Fibroblast of lung (primary cell): Measurements from ENCODE around the gene DCLRE1C. TPM values are rescaled to one million over a fixed set of nuclear protein-coding genes. Genes with fewer than 3 reads are reported as not detected.

Experiments used
- DNase-seq, 2 donors: peaks; one replicate each; pipeline versions ENCODE4 v3.0.0 to v3.0.0-alpha.2; 2010; ENCODE audit warnings: low read depth in 2 of 2
- H2AFZ ChIP-seq: 2 replicates; pipeline ENCODE4 v1.5.1; 2012; ENCODE audit warnings: low read length, control low read depth, inconsistent platforms
- H3K27ac ChIP-seq: 2 replicates; pipeline ENCODE4 v1.5.1; 2011; ENCODE audit warnings: low read length, control low read depth; ENCODE audit not compliant: insufficient read depth
- H3K27me3 ChIP-seq: 2 replicates; pipeline ENCODE4 v1.5.1; 2011; ENCODE audit warnings: mild to moderate bottlenecking, low read length; ENCODE audit not compliant: control insufficient read depth, insufficient read depth
- H3K36me3 ChIP-seq: 2 replicates; pipeline ENCODE4 v1.5.1; 2011; ENCODE audit warnings: low read length; ENCODE audit not compliant: control insufficient read depth, insufficient read depth
- H3K4me1 ChIP-seq: 2 replicates; pipeline ENCODE4 v1.5.1; 2011; ENCODE audit warnings: low read length; ENCODE audit not compliant: control insufficient read depth, insufficient read depth; ENCODE audit errors: extremely low read depth
- H3K4me2 ChIP-seq: 2 replicates; pipeline ENCODE4 v1.5.1; 2011; ENCODE audit warnings: low read length, control low read depth; ENCODE audit not compliant: insufficient read depth; ENCODE audit errors: extremely low read depth
- H3K4me3 ChIP-seq, 4 experiments: fragments of 200-600 bp in 1 of 4; sonication (generic) in 1 of 4; replicated peaks in 1 of 4; 2 replicates each; pipeline ENCODE4 v1.5.1; 2011 to 2016; ENCODE audit warnings: low read length in 4 of 4, low read depth in 3 of 4, mild to moderate bottlenecking in 3 of 4, control low read depth in 2 of 4, inconsistent platforms in 1 of 4, mixed read lengths in 1 of 4; ENCODE audit not compliant: insufficient read depth in 1 of 4; ENCODE audit errors: control extremely low read depth in 1 of 4
- H3K79me2 ChIP-seq: 2 replicates; pipeline ENCODE4 v1.5.1; 2012; ENCODE audit warnings: mild to moderate bottlenecking, low read length, inconsistent platforms; ENCODE audit not compliant: control insufficient read depth, insufficient read depth
- H3K9ac ChIP-seq: 2 replicates; pipeline ENCODE4 v1.5.1; 2011; ENCODE audit warnings: mild to moderate bottlenecking, low read length, control low read depth; ENCODE audit not compliant: insufficient read depth
- H3K9me3 ChIP-seq: 2 replicates; pipeline ENCODE4 v1.5.1; 2012; ENCODE audit warnings: low read depth, low read length; ENCODE audit not compliant: control insufficient read depth, insufficient read depth
- H4K20me1 ChIP-seq: 2 replicates; pipeline ENCODE4 v1.5.1; 2011; ENCODE audit warnings: low read length; ENCODE audit not compliant: control insufficient read depth, insufficient read depth; ENCODE audit errors: extremely low read depth
- EZH2 ChIP-seq: IDR thresholded peaks from 2 replicates; pipeline ENCODE4 v1.5.1; 2012; ENCODE audit warnings: low read length, control low read depth, mild to moderate bottlenecking; ENCODE audit errors: missing control alignments
- polyA plus RNA-seq, 2 donors: library from polyadenylated mRNA; depleted of rRNA in 1 of 2; stranded (reverse) in 1 of 2; unstranded in 1 of 2; fragments of >200 nt; gene quantifications; 2 replicates each; pipeline ENCODE4 v1.2.1, GENCODE V29; 2011 to 2012; ENCODE audit warnings: missing spikeins in 1 of 2
- total RNA-seq: library from RNA; depleted of rRNA; stranded (reverse); fragments of >200 nt; gene quantifications from 2 replicates; pipeline ENCODE4 v1.2.1, GENCODE V29; 2014
- TF ChIP-seq, protein P1 (sequence below), 2 donors: IDR thresholded peaks in 1 of 2; conservative IDR thresholded peaks in 1 of 2; 1 replicate in 1 of 2; 2 replicates in 1 of 2; pipeline ENCODE4 v1.5.1; 2011 to 2012; ENCODE audit warnings: low read length in 2 of 2, control low read depth in 1 of 2, inconsistent platforms in 1 of 2, low read depth in 1 of 2, mild to moderate bottlenecking in 1 of 2

The DCLRE1C gene
- total and polyA plus RNA-seq, 2 donors (not counting 1 experiment from before 2014, with no cell fraction given) = 8.9 to 13.4 TPM

DNA sequence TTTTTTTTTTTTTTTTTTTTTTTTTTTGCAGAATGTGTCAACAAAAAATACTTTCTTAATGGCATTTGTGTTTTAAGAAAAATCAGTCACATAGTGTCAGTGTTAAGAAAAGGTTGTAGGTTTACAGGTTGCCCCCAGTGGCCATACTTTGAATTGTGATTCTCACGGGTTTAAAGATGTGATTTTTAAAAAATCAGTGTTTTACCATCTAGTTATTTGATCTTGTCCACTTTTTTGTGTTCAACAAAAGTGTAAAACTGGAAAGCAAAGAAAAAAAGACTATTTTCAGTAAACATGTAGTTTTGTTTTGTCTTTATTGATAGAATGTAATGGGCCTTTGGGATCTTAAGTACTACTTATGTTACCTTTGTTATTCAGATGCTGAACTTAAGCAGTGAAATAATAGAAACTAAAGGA lies 49.6 kb downstream of the DCLRE1C start:
- H3K4me3 ChIP-seq = no peak overlapping the region
- no peaks in the 10 kb centered on the region for H4K20me1 ChIP-seq
- no peaks in the 10 kb centered on the region for H3K4me1 ChIP-seq
- no peaks in the 10 kb centered on the region for H3K27me3 ChIP-seq
- H3K9ac ChIP-seq = no peak overlapping the region
- H3K36me3 ChIP-seq = peaks cover 8% of the 10 kb centered on the region
- H3K27ac ChIP-seq = no peak overlapping the region
- H3K79me2 ChIP-seq = no peaks in the 10 kb centered on the region
- H3K4me2 ChIP-seq = no peak overlapping the region
- H2AFZ ChIP-seq = no peak overlapping the region
- peak; percentile 25 to 42 for DNase-seq
- no peaks in the 10 kb centered on the region for H3K9me3 ChIP-seq
- TF ChIP-seq EZH2 = no peak
- TF ChIP-seq, protein P1, sequence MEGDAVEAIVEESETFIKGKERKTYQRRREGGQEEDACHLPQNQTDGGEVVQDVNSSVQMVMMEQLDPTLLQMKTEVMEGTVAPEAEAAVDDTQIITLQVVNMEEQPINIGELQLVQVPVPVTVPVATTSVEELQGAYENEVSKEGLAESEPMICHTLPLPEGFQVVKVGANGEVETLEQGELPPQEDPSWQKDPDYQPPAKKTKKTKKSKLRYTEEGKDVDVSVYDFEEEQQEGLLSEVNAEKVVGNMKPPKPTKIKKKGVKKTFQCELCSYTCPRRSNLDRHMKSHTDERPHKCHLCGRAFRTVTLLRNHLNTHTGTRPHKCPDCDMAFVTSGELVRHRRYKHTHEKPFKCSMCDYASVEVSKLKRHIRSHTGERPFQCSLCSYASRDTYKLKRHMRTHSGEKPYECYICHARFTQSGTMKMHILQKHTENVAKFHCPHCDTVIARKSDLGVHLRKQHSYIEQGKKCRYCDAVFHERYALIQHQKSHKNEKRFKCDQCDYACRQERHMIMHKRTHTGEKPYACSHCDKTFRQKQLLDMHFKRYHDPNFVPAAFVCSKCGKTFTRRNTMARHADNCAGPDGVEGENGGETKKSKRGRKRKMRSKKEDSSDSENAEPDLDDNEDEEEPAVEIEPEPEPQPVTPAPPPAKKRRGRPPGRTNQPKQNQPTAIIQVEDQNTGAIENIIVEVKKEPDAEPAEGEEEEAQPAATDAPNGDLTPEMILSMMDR (conservative IDR thresholded peaks at IDR 0.05 in 1 of 2, IDR thresholded peaks at IDR 0.05 in 1 of 2; ENCODE audit: low read depth in 1 of 2, low read length in 2 of 2) = peak; percentile 23 to 62

DNA sequence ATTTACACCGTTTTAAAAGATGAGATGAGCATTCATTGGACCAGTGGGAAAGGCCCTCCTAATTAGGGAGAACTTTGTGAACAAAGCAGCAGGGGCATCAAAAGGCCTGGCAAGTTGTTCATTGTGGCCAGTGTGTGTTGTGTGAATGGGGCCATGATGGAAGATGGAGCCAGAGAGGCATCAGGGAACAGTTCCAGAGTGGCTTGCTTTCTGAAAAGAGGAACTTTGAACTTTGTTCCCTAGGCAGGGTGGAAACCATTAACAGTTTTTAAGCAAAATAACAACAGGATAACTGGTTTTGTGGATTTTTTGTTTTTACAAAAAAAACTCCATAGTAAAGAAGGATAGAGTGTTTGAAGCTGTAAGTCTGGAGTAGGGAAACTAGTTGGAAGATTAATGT lies 62.7 kb downstream of the DCLRE1C start:
- TF ChIP-seq EZH2 = no peak
- TF ChIP-seq, protein P1 (conservative IDR thresholded peaks at IDR 0.05 in 1 of 2, IDR thresholded peaks at IDR 0.05 in 1 of 2; ENCODE audit: low read depth in 1 of 2, low read length in 2 of 2) = no peak
- H3K9me3 ChIP-seq = no peaks in the 10 kb centered on the region
- H2AFZ ChIP-seq = no peak overlapping the region
- H3K4me2 ChIP-seq = no peak overlapping the region
- no peak overlapping the region for H3K27ac ChIP-seq
- H3K4me3 ChIP-seq = no peak overlapping the region
- no peak overlapping the region for H3K9ac ChIP-seq
- H3K4me1 ChIP-seq = no peaks in the 10 kb centered on the region
- H4K20me1 ChIP-seq = no peaks in the 10 kb centered on the region
- DNase-seq = no peak
- no peaks in the 10 kb centered on the region for H3K27me3 ChIP-seq
- H3K36me3 ChIP-seq = no peaks in the 10 kb centered on the region
- peaks cover 36% of the 10 kb centered on the region for H3K79me2 ChIP-seq

DNA sequence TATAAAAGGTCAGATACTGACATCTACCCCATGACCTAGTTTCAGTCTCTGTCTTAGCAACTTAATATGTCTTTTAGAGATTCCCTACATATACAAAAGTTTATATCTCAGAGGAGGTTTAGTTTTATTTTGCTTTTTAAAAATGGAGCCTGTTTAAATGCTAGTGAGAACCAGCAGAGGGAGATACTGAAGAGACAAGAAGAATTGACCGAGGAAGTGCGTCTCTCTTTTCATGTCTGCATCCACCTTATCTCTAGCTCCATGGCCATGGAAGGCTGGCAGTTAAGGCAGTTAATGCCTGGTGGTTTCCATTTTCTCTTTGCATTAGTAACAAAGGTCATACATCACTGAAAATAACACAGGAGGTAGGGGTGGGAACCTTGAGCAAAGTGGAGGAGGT lies 64.6 kb downstream of the DCLRE1C start:
- Histone ChIP-seq H3K4me1 (no peaks in the 10 kb centered on the region), H3K9ac (no peak overlapping the region), H3K79me2 (peaks cover 48% of the 10 kb centered on the region), H3K9me3 (no peaks in the 10 kb centered on the region), H3K27me3 (no peaks in the 10 kb centered on the region), H4K20me1 (no peaks in the 10 kb centered on the region), H2AFZ (no peak overlapping the region), H3K36me3 (no peaks in the 10 kb centered on the region), H3K27ac (no peak overlapping the region), H3K4me3 (no peak overlapping the region), H3K4me2 (no peak overlapping the region)
- DNase-seq = peak in 1 of 2 donors; percentile 32
- TF ChIP-seq EZH2 = no peak
- TF ChIP-seq, protein P1 (conservative IDR thresholded peaks at IDR 0.05 in 1 of 2, IDR thresholded peaks at IDR 0.05 in 1 of 2; ENCODE audit: low read depth in 1 of 2, low read length in 2 of 2) = peak; percentile 30 to 53
